Keratinocyte (primary cell): ENCODE results near the gene FUOM.

ENCODE experiments used
- CTCF ChIP-seq, 3 experiments: IDR thresholded peaks in 1 of 3; conservative IDR thresholded peaks in 1 of 3; optimal IDR thresholded peaks in 1 of 3; 2 replicates in 2 of 3; 3 replicates in 1 of 3; pipeline versions ENCODE3 to v1.5.1; 2011; ENCODE audit warnings: low read length in 3 of 3, mild to moderate bottlenecking in 3 of 3, moderate library complexity in 2 of 3, control low read depth in 1 of 3, inconsistent platforms in 1 of 3; ENCODE audit not compliant: insufficient read depth in 2 of 3; ENCODE audit errors: extremely low read depth in 1 of 3
- EZH2 ChIP-seq: IDR thresholded peaks from one replicate; pipeline ENCODE4 v1.6.1; 2012; ENCODE audit warnings: inconsistent platforms, mild to moderate bottlenecking, low read length, moderate library complexity

- TF ChIP-seq CTCF (optimal IDR thresholded peaks at IDR 0.05 in 1 of 3, IDR thresholded peaks at IDR 0.05 in 1 of 3, conservative IDR thresholded peaks at IDR 0.05 in 1 of 3; ENCODE audit: extremely low read depth in 1 of 3, insufficient read depth in 2 of 3, low read length in 3 of 3) (no peak), EZH2 (no peak)
These were observed 46.0 kb upstream of the FUOM start for GRCh38 chr10:133403784-133404183.
